HepG2 (cell line): ENCODE results near the gene PROSER1. TPM values are rescaled to one million over a fixed set of nuclear protein-coding genes. Genes with fewer than 3 reads are reported as not detected.

Source experiments
- DR1 ChIP-seq: sonication (generic); formaldehyde crosslinking; IDR thresholded peaks from 2 replicates; pipeline ENCODE4 v1.8.0; 2021; ENCODE audit warnings: mild to moderate bottlenecking, missing genetic modification reagents, inconsistent platforms
- ELF1 ChIP-seq: sonication (generic); formaldehyde crosslinking; IDR thresholded peaks from 2 replicates; pipeline ENCODE4 v1.4.0; 2020; ENCODE audit warnings: missing genetic modification reagents
- ETV5 ChIP-seq: IDR thresholded peaks from 2 replicates; pipeline ENCODE4 v1.6.1; 2018; ENCODE audit warnings: missing biosample characterization, missing genetic modification reagents, inconsistent platforms, borderline replicate concordance
- GFI1 ChIP-seq: sonication (generic); formaldehyde crosslinking; IDR thresholded peaks from 2 replicates; pipeline ENCODE4 v1.5.0; 2020; ENCODE audit warnings: missing genetic modification reagents, mild to moderate bottlenecking, borderline replicate concordance
- HDAC6 ChIP-seq: fragments of 200-600 bp; sonication (generic); IDR thresholded peaks from 2 replicates; pipeline ENCODE4 v1.7.0; 2017; ENCODE audit warnings: mild to moderate bottlenecking, antibody characterized with exemption, low read length, low read depth
- KMT2B ChIP-seq: IDR thresholded peaks from 2 replicates; pipeline ENCODE4 v1.6.1; 2016; ENCODE audit warnings: missing genetic modification reagents, missing compliant biosample characterization
- NR2C2 ChIP-seq: sonication (generic); formaldehyde crosslinking; IDR thresholded peaks from 2 replicates; pipeline ENCODE4 v1.4.0; 2020; ENCODE audit warnings: missing genetic modification reagents, mild to moderate bottlenecking, moderate library complexity, borderline replicate concordance
- NR2F6 ChIP-seq, 2 experiments: IDR thresholded peaks; 2 replicates each; pipeline ENCODE4 v1.6.1; 2016; ENCODE audit warnings: antibody characterized with exemption in 1 of 2, mild to moderate bottlenecking in 1 of 2
- REPIN1 ChIP-seq: sonication (generic); formaldehyde crosslinking; IDR thresholded peaks from 2 replicates; pipeline ENCODE4 v1.8.0; 2022; ENCODE audit warnings: missing genetic modification reagents, low read depth, mild to moderate bottlenecking, borderline replicate concordance
- SMARCC2 ChIP-seq: fragments of 450-650 bp; IDR thresholded peaks from 2 replicates; pipeline ENCODE4 v1.6.1; 2017; ENCODE audit warnings: antibody characterized with exemption, mild to moderate bottlenecking
- SNAI1 ChIP-seq: sonication (generic); formaldehyde crosslinking; IDR thresholded peaks from 2 replicates; pipeline ENCODE4 v1.5.0; 2020; ENCODE audit warnings: mild to moderate bottlenecking, missing genetic modification reagents, borderline replicate concordance
- TAF1 ChIP-seq: sonication (generic); formaldehyde crosslinking; IDR thresholded peaks from 2 replicates; pipeline ENCODE4 v1.4.0; 2020; ENCODE audit warnings: missing genetic modification reagents
- TARDBP ChIP-seq: sonication (generic); formaldehyde crosslinking; IDR thresholded peaks from 2 replicates; pipeline ENCODE4 v1.8.0; 2022; ENCODE audit warnings: mild to moderate bottlenecking, missing genetic modification reagents
- TFDP1 ChIP-seq: IDR thresholded peaks from 2 replicates; pipeline ENCODE4 v1.6.1; 2016; ENCODE audit warnings: missing compliant biosample characterization, missing genetic modification reagents, borderline replicate concordance
- U2AF2 ChIP-seq: fragments of 200-400 bp; formaldehyde crosslinking; IDR thresholded peaks from 2 replicates; pipeline ENCODE4 v1.6.1; 2017; ENCODE audit warnings: low read depth, mild to moderate bottlenecking, low read length
- ZBTB7B ChIP-seq: sonication (generic); formaldehyde crosslinking; IDR thresholded peaks from 2 replicates; pipeline ENCODE4 v1.4.0; 2020; ENCODE audit warnings: missing genetic modification reagents
- ZNF160 ChIP-seq: sonication (generic); formaldehyde crosslinking; IDR thresholded peaks from 2 replicates; pipeline ENCODE4 v1.8.0; 2022; ENCODE audit warnings: mild to moderate bottlenecking, inconsistent platforms, missing genetic modification reagents
- ZNF263 ChIP-seq: sonication (generic); formaldehyde crosslinking; IDR thresholded peaks from 2 replicates; pipeline ENCODE4 v1.4.0; 2020; ENCODE audit warnings: missing genetic modification reagents
- ZNF367 ChIP-seq: sonication (generic); formaldehyde crosslinking; IDR thresholded peaks from 2 replicates; pipeline ENCODE4 v1.4.0; 2020; ENCODE audit warnings: missing genetic modification reagents, borderline replicate concordance
- ZNF556 ChIP-seq: sonication (generic); formaldehyde crosslinking; IDR thresholded peaks from 2 replicates; pipeline ENCODE4 v1.4.0; 2020; ENCODE audit warnings: mild to moderate bottlenecking, missing genetic modification reagents, borderline replicate concordance
- ZNF709 ChIP-seq: sonication (generic); formaldehyde crosslinking; IDR thresholded peaks from 2 replicates; pipeline ENCODE4 v1.5.0; 2020; ENCODE audit warnings: mild to moderate bottlenecking, missing genetic modification reagents
- polyA plus RNA-seq, 8 experiments: library from polyadenylated mRNA; depleted of rRNA in 3 of 8; stranded (reverse) in 7 of 8; unstranded in 1 of 8; fragments of >200 nt; fragmentation: Illumina TruSeq in 4 of 8; extraction: Trizol in 4 of 8; gene quantifications; 2 replicates each; pipeline versions ENCODE4 v1.2.1 to v1.2.3, GENCODE V29; 2011 to 2016; ENCODE audit warnings: low read depth in 4 of 8, missing spikeins in 1 of 8, mixed read lengths in 1 of 8; ENCODE audit not compliant: insufficient read depth in 1 of 8
- total RNA-seq, 5 experiments: library from RNA; depleted of rRNA; stranded (reverse); fragments of >200 nt; fragmentation: Illumina TruSeq; extraction: Trizol; gene quantifications; 2 replicates each; pipeline ENCODE4 v1.2.3, GENCODE V29; 2016; ENCODE audit warnings: low read depth in 1 of 5
- TF ChIP-seq, protein P1 (sequence below): sonication (generic); formaldehyde crosslinking; IDR thresholded peaks from 2 replicates; pipeline ENCODE4 v1.4.0; 2020; ENCODE audit warnings: mild to moderate bottlenecking, missing genetic modification reagents
- TF ChIP-seq, protein P2 (sequence below): sonication (generic); formaldehyde crosslinking; IDR thresholded peaks from 2 replicates; pipeline ENCODE4 v1.4.0; 2020; ENCODE audit warnings: mild to moderate bottlenecking, missing genetic modification reagents
- TF ChIP-seq, protein P3 (sequence below): sonication (generic); formaldehyde crosslinking; IDR thresholded peaks from 2 replicates; pipeline ENCODE4 v1.4.0; 2020; ENCODE audit warnings: missing genetic modification reagents, borderline replicate concordance

PROSER1 gene
- total and polyA plus RNA-seq, 2 of the 13 experiments (the other 11 are each of a cell fraction or from before 2014, with no cell fraction given): 11.4 to 17.2 TPM

- peak; percentile 73; the same call in 1 of the 2 replicates for TF ChIP-seq SNAI1
- TF ChIP-seq ZNF263: peak; percentile 98
- TF ChIP-seq ZNF556 (CRISPR knock-in tag): peak; percentile 44; the same call in 1 of the 2 replicates
- TF ChIP-seq NR2C2 (CRISPR knock-in tag): peak; percentile 68
- TF ChIP-seq TARDBP (CRISPR knock-in tag): peak; percentile 48; the same call in 1 of the 2 replicates
- TF ChIP-seq REPIN1 (CRISPR knock-in tag): peak; percentile 83; the same call in 1 of the 2 replicates
- peak; percentile 72; the same call in 1 of the 2 replicates for TF ChIP-seq DR1 (CRISPR knock-in tag)
- 0 out of 2 replicates have a peak, but pooled peaks have one; percentile 45 for TF ChIP-seq ZNF709 (CRISPR knock-in tag)
- TF ChIP-seq, protein P1, sequence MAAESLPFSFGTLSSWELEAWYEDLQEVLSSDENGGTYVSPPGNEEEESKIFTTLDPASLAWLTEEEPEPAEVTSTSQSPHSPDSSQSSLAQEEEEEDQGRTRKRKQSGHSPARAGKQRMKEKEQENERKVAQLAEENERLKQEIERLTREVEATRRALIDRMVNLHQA: no peak
- TF ChIP-seq, protein P2, sequence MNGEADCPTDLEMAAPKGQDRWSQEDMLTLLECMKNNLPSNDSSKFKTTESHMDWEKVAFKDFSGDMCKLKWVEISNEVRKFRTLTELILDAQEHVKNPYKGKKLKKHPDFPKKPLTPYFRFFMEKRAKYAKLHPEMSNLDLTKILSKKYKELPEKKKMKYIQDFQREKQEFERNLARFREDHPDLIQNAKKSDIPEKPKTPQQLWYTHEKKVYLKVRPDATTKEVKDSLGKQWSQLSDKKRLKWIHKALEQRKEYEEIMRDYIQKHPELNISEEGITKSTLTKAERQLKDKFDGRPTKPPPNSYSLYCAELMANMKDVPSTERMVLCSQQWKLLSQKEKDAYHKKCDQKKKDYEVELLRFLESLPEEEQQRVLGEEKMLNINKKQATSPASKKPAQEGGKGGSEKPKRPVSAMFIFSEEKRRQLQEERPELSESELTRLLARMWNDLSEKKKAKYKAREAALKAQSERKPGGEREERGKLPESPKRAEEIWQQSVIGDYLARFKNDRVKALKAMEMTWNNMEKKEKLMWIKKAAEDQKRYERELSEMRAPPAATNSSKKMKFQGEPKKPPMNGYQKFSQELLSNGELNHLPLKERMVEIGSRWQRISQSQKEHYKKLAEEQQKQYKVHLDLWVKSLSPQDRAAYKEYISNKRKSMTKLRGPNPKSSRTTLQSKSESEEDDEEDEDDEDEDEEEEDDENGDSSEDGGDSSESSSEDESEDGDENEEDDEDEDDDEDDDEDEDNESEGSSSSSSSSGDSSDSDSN: peak; percentile 77; the same call in 1 of the 2 replicates
- TF ChIP-seq, protein P3, sequence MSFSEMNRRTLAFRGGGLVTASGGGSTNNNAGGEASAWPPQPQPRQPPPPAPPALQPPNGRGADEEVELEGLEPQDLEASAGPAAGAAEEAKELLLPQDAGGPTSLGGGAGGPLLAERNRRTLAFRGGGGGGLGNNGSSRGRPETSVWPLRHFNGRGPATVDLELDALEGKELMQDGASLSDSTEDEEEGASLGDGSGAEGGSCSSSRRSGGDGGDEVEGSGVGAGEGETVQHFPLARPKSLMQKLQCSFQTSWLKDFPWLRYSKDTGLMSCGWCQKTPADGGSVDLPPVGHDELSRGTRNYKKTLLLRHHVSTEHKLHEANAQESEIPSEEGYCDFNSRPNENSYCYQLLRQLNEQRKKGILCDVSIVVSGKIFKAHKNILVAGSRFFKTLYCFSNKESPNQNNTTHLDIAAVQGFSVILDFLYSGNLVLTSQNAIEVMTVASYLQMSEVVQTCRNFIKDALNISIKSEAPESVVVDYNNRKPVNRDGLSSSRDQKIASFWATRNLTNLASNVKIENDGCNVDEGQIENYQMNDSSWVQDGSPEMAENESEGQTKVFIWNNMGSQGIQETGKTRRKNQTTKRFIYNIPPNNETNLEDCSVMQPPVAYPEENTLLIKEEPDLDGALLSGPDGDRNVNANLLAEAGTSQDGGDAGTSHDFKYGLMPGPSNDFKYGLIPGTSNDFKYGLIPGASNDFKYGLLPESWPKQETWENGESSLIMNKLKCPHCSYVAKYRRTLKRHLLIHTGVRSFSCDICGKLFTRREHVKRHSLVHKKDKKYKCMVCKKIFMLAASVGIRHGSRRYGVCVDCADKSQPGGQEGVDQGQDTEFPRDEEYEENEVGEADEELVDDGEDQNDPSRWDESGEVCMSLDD (CRISPR knock-in tag): peak; percentile 87
- TF ChIP-seq ZNF367: peak; percentile 77; the same call in 1 of the 2 replicates
- TF ChIP-seq ETV5 (CRISPR knock-in tag): peak; percentile 58; the same call in 1 of the 2 replicates
- TF ChIP-seq GFI1 (CRISPR knock-in tag): no peak; the same call in 1 of the 2 replicates
- no peak; the same call in none of the 2 replicates for TF ChIP-seq NR2F6 (IDR thresholded peaks at IDR 0.05)
- no peak for TF ChIP-seq NR2F6 (CRISPR knock-in tag; IDR thresholded peaks at IDR 0.05)
- no peak for TF ChIP-seq U2AF2
- TF ChIP-seq KMT2B (CRISPR knock-in tag): peak; percentile 81
- no peak for TF ChIP-seq ZNF160 (CRISPR knock-in tag)
- peak; percentile 95; the same call in 1 of the 2 replicates for TF ChIP-seq HDAC6
- TF ChIP-seq TAF1 (CRISPR knock-in tag): peak; percentile 71
- TF ChIP-seq ELF1: peak; percentile 72
- TF ChIP-seq ZBTB7B (CRISPR knock-in tag): 0 out of 2 replicates have a peak, but pooled peaks have one; percentile 56
- TF ChIP-seq SMARCC2: no peak
- TF ChIP-seq TFDP1: peak; percentile 98
These were observed at the start of gene PROSER1, which contains the start of gene NHLRC3 (continued) for GRCh38 chr13:39037880-39038568.
